Body of pancreas (tissue), 4 donors: Measurements from ENCODE around the gene ATP2B2.

ENCODE experiments used
- POLR2A ChIP-seq, 3 donors: fragments of 450-650 bp; IDR thresholded peaks; one replicate each; pipeline ENCODE4 v1.6.1; 2016; ENCODE audit warnings: antibody characterized with exemption in 3 of 3, mild to moderate bottlenecking in 2 of 3
- TF ChIP-seq, protein P1 (sequence below), 7 experiments: fragments of 450-650 bp in 4 of 7; fragments of 200-600 bp in 3 of 7; sonication (generic) in 3 of 7; IDR thresholded peaks; one replicate each; pipeline ENCODE4 v1.5.1; 2016 to 2019; ENCODE audit warnings: antibody characterized with exemption in 7 of 7

DNA sequence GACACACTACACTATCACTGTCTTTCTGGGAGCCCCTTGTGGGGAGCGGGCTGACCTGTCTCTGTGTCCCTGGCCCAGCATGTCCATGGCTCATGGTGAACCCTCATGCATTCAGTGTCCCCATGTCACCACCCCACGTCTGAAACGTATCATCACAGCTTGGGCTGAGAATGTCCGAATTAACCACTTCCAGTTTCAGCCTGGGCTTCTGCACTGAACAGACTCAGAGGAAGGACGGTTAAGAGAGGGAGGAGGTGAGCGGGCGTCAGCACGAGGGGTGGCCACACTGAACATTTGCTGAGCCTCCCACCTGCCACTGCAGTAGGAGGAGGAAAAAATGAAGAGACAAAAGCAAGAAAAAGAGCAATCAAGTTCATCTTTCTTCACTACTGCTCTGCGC, 30.5 kb downstream of the ATP2B2 start:
- TF ChIP-seq, protein P1, sequence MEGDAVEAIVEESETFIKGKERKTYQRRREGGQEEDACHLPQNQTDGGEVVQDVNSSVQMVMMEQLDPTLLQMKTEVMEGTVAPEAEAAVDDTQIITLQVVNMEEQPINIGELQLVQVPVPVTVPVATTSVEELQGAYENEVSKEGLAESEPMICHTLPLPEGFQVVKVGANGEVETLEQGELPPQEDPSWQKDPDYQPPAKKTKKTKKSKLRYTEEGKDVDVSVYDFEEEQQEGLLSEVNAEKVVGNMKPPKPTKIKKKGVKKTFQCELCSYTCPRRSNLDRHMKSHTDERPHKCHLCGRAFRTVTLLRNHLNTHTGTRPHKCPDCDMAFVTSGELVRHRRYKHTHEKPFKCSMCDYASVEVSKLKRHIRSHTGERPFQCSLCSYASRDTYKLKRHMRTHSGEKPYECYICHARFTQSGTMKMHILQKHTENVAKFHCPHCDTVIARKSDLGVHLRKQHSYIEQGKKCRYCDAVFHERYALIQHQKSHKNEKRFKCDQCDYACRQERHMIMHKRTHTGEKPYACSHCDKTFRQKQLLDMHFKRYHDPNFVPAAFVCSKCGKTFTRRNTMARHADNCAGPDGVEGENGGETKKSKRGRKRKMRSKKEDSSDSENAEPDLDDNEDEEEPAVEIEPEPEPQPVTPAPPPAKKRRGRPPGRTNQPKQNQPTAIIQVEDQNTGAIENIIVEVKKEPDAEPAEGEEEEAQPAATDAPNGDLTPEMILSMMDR (IDR thresholded peaks at IDR 0.05), result no peak
- no peak for TF ChIP-seq POLR2A (IDR thresholded peaks at IDR 0.05)
